ENCODE measurements around the gene MRFAP1L1.

MRFAP1L1 gene

DNA sequence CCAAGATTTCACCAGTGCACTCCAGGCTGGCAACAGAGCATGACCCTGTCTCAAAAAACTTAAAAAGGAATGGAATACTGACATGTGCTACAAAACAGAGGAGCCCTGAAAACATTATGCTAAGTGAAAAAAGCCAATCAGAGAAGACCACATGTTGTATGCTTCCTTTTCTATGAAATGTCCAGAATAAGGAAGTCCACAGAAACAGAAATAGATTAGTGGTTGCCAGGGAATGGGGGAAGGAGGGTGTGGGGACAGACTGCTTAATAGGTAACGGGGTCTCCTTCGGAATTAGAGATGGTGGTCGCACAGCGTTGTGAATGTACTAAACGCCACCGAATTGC, 42.8 kb upstream of the MRFAP1L1 start:
- H3K27ac ChIP-seq (ENCODE audit: low read length) = no peak overlapping the region

DNA sequence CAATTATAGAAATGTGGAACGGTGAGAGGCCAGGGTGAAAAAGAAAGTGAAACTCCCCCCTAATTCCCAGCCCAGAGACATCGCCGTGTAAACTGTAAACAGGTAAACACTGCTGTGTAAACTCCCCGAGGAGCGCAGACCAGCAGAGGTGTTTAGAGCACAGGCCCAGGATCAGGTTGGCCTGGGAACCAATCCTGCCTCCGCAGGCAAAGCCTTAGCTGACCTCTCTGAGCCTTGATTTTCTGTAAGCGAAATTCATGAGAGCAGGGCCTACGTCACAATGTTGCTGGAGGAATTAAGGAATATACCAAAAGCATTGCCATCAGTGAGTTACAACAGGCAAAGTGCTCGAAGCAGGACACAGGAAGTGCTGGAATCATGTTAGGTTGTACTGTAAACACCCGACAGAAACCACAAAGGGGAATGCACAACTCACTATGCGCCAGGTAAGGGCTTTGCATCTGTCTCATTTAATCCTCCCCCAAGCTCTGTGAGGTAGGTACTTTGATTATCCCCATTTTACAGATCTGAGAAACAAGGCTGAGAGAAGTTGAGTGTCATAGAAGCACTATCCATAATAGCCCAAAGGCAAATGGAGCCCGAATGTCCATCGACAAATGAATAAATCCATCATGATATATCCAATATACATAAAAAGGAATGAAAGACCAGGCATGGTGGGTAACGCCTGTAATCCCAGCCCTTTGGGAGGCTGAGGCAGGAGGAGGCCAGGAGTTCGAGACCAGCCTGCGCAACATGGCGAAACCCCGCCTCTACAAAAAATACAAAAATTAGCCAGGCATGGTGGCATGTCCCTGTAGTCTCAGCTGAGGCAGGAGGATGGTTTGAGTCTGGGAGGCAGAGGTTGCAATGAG, 42.2 kb upstream of the MRFAP1L1 start:
- ATAC-seq (ENCODE audit: insufficient read depth, low read depth) = no peak
- Histone ChIP-seq H2AFZ (ENCODE audit: low read depth, low read length) (no peak overlapping the region), H3K4me2 (ENCODE audit: insufficient read depth, low read length) (no peak overlapping the region), H3K9me3 (ENCODE audit: insufficient read depth, low read length, severe bottlenecking) (no peaks in the 10 kb centered on the region), H3K4me1 (ENCODE audit: insufficient read depth, low read length) (peaks cover 4% of the 10 kb centered on the region), H4K20me1 (ENCODE audit: insufficient read depth, low read length) (no peaks in the 10 kb centered on the region), H3K27ac (ENCODE audit: low read length) (no peak overlapping the region), H3K79me2 (ENCODE audit: insufficient read depth, low read length) (no peaks in the 10 kb centered on the region), H3K36me3 (ENCODE audit: insufficient read depth, low read length) (no peaks in the 10 kb centered on the region), H3K4me3 (ENCODE audit: low read depth in 1 of 2, low read length in 2 of 2) (no peak overlapping the region), H3K27me3 (ENCODE audit: insufficient read depth, low read length, poor library complexity) (no peaks in the 10 kb centered on the region), H3K9ac (ENCODE audit: low read depth, low read length) (no peak overlapping the region)
- no peak for TF ChIP-seq EZH2 (IDR thresholded peaks at IDR 0.05; ENCODE audit: borderline replicate concordance, low read depth, low read length, severe bottlenecking)
- TF ChIP-seq, protein P1, sequence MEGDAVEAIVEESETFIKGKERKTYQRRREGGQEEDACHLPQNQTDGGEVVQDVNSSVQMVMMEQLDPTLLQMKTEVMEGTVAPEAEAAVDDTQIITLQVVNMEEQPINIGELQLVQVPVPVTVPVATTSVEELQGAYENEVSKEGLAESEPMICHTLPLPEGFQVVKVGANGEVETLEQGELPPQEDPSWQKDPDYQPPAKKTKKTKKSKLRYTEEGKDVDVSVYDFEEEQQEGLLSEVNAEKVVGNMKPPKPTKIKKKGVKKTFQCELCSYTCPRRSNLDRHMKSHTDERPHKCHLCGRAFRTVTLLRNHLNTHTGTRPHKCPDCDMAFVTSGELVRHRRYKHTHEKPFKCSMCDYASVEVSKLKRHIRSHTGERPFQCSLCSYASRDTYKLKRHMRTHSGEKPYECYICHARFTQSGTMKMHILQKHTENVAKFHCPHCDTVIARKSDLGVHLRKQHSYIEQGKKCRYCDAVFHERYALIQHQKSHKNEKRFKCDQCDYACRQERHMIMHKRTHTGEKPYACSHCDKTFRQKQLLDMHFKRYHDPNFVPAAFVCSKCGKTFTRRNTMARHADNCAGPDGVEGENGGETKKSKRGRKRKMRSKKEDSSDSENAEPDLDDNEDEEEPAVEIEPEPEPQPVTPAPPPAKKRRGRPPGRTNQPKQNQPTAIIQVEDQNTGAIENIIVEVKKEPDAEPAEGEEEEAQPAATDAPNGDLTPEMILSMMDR (IDR thresholded peaks at IDR 0.05; ENCODE audit: borderline replicate concordance, extremely low read depth, low read length, poor library complexity, severe bottlenecking) = no peak
- DNase-seq = no peak

More for the DNA sequence above, 42.8 kb upstream of the MRFAP1L1 start:
- no peak overlapping the region for H2AFZ ChIP-seq (ENCODE audit: low read depth, low read length)
- H3K4me1 ChIP-seq (ENCODE audit: insufficient read depth, low read length) = peaks cover 4% of the 10 kb centered on the region
- TF ChIP-seq EZH2 (IDR thresholded peaks at IDR 0.05; ENCODE audit: borderline replicate concordance, low read depth, low read length, severe bottlenecking) = no peak
- TF ChIP-seq, protein P1 (IDR thresholded peaks at IDR 0.05; ENCODE audit: borderline replicate concordance, extremely low read depth, low read length, poor library complexity, severe bottlenecking) = no peak
- H3K9me3 ChIP-seq (ENCODE audit: insufficient read depth, low read length, severe bottlenecking) = no peaks in the 10 kb centered on the region
- no peaks in the 10 kb centered on the region for H3K79me2 ChIP-seq (ENCODE audit: insufficient read depth, low read length)
- no peak for DNase-seq
- no peak for ATAC-seq (ENCODE audit: insufficient read depth, low read depth)
- no peak overlapping the region for H3K9ac ChIP-seq (ENCODE audit: low read depth, low read length)
- H3K4me2 ChIP-seq (ENCODE audit: insufficient read depth, low read length) = no peak overlapping the region
- no peaks in the 10 kb centered on the region for H3K36me3 ChIP-seq (ENCODE audit: insufficient read depth, low read length)
- H3K4me3 ChIP-seq (ENCODE audit: low read depth in 1 of 2, low read length in 2 of 2) = no peak overlapping the region
- H3K27me3 ChIP-seq (ENCODE audit: insufficient read depth, low read length, poor library complexity) = no peaks in the 10 kb centered on the region
- H4K20me1 ChIP-seq (ENCODE audit: insufficient read depth, low read length) = no peaks in the 10 kb centered on the region

DNA sequence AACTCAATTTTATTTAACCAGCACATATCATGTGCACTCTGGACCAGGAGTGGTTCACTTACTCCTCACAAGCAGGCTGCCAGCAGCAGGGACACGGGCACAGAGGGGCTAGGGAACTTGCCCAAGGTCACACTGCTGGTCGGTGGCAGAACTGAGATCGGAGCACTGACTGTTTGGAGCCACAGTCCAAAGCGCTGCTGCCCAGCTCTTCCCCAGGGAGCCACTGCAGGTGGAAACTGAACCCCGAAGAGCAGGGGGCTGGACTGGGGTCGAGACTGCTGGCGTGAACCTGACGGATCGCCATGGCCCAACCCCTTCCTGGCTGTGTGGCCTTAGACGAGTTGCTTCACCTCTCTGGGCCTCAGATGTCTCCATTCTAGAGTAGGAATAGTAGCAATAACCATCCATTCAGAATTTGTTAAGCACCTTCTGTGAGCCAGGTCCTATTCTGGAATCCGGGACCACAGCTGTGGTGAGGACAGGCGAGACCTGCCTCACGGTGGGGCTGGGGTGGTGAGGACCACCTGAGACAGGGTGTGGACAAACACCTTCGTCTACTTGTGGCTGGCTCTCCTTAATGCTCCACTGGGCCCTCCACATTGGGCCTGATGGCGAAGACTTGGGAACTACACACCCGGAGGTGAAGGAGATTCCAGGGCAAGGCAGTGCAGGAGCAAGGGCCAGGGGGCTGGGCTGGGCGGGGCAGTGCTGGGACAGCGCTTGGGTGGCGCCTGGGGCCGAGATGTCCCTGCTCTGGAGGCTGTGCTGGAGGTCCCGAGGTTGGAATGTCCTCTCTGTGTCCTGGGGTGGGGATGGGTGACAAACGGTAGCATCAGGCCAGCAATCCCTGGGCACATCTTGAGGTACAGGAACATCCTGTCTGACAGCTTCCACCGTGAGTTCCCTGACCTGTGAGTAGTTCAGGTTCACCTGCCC, 40.9 kb upstream of the MRFAP1L1 start:
- H3K4me2 ChIP-seq (ENCODE audit: insufficient read depth, low read length) = no peak overlapping the region

More for the DNA sequence above, 40.9 kb upstream of the MRFAP1L1 start:
- Histone ChIP-seq H3K4me1 (ENCODE audit: insufficient read depth, low read length) (peaks cover 4% of the 10 kb centered on the region), H3K27ac (ENCODE audit: low read length) (no peak overlapping the region), H3K36me3 (ENCODE audit: insufficient read depth, low read length) (no peaks in the 10 kb centered on the region), H3K9me3 (ENCODE audit: insufficient read depth, low read length, severe bottlenecking) (no peaks in the 10 kb centered on the region), H4K20me1 (ENCODE audit: insufficient read depth, low read length) (no peaks in the 10 kb centered on the region), H3K9ac (ENCODE audit: low read depth, low read length) (no peak overlapping the region), H3K27me3 (ENCODE audit: insufficient read depth, low read length, poor library complexity) (no peaks in the 10 kb centered on the region), H2AFZ (ENCODE audit: low read depth, low read length) (no peak overlapping the region), H3K4me3 (ENCODE audit: low read depth in 1 of 2, low read length in 2 of 2) (no peak overlapping the region), H3K79me2 (ENCODE audit: insufficient read depth, low read length) (no peaks in the 10 kb centered on the region)
- DNase-seq = no peak
- no peak for ATAC-seq (ENCODE audit: insufficient read depth, low read depth)
- TF ChIP-seq, protein P1 (IDR thresholded peaks at IDR 0.05; ENCODE audit: borderline replicate concordance, extremely low read depth, low read length, poor library complexity, severe bottlenecking) = no peak
- TF ChIP-seq EZH2 (IDR thresholded peaks at IDR 0.05; ENCODE audit: borderline replicate concordance, low read depth, low read length, severe bottlenecking) = no peak
